Right ventricle myocardium inferior (tissue), 1 donor: ENCODE data around the gene PPP1R10. TPM values are rescaled to one million over a fixed set of nuclear protein-coding genes. Genes with fewer than 3 reads are reported as not detected.
A peak's percentile ranks its signal among the peaks of the same experiment; 100 is the strongest.

Source experiments
- ATAC-seq: fragments of 200-7000 bp; cut with Tn5 transposase; one replicate; pipeline ENCODE4 v1.9.1; 2020; ENCODE audit warnings: mild to moderate bottlenecking, moderate library complexity
- DNase-seq: peaks from one replicate; pipeline ENCODE4 v3.0.0; 2021; ENCODE audit errors: missing footprints
- intact Hi-C: fragments of 100-400 bp; cut with DNase I; formaldehyde crosslinking; loops from one replicate; pipeline ENCODE4 v1.11.0; 2022
- total RNA-seq: library from RNA; stranded (reverse); fragmentation: NEBNext Ultra II Directional; extraction: Animal tissue kit (Norgen Biotek cat#: 25700); gene quantifications from one replicate; pipeline ENCODE4 v1.2.1, GENCODE V29; 2021
- donor health status: DM: no; HTN: yes; CAD: no; lungs with severe emphysema.

The PPP1R10 gene
- total RNA-seq, 1 donor from 2014 or later = 33.5 TPM

- intact Hi-C loops = no loop called here
- DNase-seq (peak; percentile 96), ATAC-seq (peak; percentile 95)
Measured at GRCh38 chr6:30626484-30627366, 9.7 kb upstream of the PPP1R10 start, which contains the start of gene ATAT1. ATAT1 (plus strand) TSS chr6:30626874.

GRCh38 chr6:30625511-30625910 is 8.5 kb upstream of the PPP1R10 start:
- ATAC-seq = no peak
- intact Hi-C loops = no loop called here

GRCh38 chr6:30619561-30619960 is 2.5 kb upstream of the PPP1R10 start:
- DNase-seq (no peak), ATAC-seq (no peak)
- intact Hi-C loops = loop anchor here (5.0 kb wide), 1 partner anchor 53 kb away; the partner anchor contains the start of gene DHX16

More at GRCh38 chr6:30625511-30625910, 8.5 kb upstream of the PPP1R10 start:
- no peak for DNase-seq

DNA sequence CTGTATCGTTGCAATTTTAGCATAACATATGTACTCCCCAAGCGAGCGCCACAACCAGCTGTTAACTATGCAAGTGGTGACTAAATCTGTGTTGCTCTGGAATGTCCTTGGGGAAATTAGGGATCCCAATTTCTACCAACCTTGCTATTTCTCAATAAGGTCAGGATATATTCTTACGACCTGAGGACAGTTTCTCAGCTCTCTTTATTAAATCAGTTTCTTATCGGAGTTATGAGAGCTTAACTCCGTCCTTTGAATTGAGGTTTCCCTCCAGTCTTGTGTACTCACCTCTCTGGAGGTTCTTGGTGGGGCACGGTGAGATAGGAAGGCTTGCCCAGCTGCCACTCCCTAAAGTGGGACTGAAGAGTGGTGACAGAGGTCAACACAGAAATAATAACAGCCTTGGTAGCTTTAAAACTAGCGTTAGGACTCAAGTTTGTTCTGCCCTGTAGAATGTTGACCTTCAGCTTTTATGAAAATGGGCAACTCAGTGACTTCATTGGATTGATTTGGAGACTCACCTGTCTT is 1.3 kb upstream of the PPP1R10 start:
- no peak for DNase-seq
- no peak for ATAC-seq
- intact Hi-C loops = loop anchor here (5.0 kb wide), 1 partner anchor 54 kb away; the partner anchor contains the start of gene DHX16

DNA sequence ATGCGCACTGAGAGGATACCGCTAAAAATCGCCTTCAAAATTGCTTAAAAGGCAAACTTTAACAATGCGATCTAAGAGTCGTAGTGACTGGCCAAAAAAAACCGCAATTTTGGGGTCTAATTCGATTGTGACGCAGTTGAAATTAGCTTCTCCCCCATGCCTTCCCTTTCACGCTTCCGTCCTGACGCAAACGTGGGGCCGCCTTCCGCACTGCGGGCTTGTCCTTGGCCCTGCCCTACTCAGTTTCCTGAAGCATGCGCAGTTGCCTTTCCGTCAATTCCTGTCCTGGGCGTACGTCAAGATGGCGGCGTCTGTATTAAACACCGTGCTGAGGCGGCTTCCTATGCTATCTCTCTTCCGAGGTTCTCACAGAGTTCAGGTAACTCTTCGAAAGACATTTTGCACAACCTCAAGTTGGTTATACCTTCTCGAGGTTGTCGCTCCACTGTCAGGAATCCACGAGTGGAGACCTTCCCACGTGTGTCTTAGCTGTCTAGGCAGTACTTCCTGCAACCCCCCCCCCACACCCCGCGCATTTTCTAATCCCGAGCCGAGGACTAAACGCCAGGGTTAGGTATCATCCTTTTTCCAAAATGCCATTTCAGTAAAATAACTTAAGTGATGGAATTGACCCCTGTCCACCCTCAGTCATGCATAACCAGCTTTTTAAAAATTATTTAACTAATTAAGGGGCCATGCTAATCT is 674 bp upstream of the PPP1R10 start, which contains the start of gene MRPS18B:
Gene MRPS18B, plus strand, starts transcription at position 276 of the 705 bp plus-strand sequence. Its CDS starts 26 bp downstream, at position 302.
- ATAC-seq (peak; percentile 90), DNase-seq (peak; percentile 99)
- intact Hi-C loops = loop anchor here (2.0 to 5.0 kb wide), 2 partner anchors 55 to 61 kb away; partner anchors contain the start of genes DHX16, GNL1 and PRR3

DNA sequence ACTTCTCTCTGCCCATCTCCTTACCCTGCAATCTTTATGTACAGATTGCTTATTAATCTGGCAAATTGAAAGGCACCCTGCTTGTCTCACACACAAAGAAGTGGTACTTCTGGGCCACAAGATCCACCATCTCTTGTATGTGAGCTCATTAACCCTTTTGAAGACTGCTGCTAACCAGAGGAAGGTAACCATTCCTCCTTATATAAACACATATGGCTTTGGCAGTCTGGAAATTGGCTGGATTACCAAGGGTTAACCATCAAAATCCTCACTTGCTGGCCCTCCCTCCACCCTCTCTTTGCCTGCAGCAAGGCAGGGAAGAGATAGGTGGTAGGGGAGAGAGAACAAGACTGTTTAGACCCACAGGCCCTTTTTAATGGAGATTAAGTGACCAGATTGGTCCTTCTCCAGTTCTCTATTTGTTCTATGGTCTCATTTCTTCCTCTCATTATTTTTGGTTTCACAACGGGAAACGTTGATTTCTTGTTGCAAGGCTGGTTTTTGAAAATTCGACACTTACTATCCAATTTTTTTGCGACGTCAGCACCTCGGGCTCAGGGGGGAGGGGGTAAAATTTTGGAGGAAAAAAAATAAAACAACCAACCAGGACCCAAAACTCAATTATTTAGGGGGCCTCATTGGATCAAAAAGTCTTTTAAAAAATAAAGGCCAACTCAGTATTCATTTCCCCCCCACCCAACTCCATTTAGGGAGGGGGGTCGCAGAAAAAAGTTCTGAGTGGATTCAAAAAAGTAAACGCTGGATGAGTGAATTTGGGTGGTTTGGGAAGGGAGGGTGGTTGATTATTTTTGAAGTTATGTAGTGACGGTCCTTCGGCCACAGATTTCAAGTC is 859 bp downstream of the PPP1R10 start:
- intact Hi-C loops = loop anchor here (1.0 to 5.0 kb wide), 3 partner anchors 56 to 103 kb away; partner anchors contain the start of genes DHX16, GNL1 and PRR3

GRCh38 chr6:30615219-30615957 is 1.7 kb downstream of the PPP1R10 start:
- intact Hi-C loops = loop anchor here (5.0 kb wide), 1 partner anchor 57 kb away; the partner anchor contains the start of gene DHX16
- DNase-seq (no peak), ATAC-seq (peak; percentile 11)

More for the DNA sequence above, 859 bp downstream of the PPP1R10 start:
- DNase-seq (no peak), ATAC-seq (no peak)

DNA sequence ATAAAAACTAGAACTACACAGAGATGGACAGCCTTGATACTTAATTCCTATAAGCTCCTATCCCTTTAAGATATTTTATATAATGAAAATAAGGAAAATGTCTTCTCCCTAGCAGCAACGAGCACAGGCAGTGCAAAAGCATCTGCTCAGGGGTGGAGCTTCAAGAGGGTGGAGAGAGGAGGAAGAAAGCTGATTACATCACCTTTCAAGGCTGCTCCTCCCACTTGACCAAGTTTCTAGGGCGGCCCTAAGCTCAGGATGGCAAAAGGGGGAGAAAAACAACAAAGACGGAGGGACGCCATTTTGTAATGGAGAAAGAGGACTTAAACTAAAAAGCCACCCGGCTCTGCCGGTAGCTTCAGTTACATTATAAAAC is 2.2 kb downstream of the PPP1R10 start:
- DNase-seq (peak; percentile 84), ATAC-seq (peak; percentile 84)
- intact Hi-C loops = loop anchor here (5.0 kb wide), 3 partner anchors 43 to 128 kb away; partner anchors contain the start of genes ABCF1, DHX16 and HLA-E

GRCh38 chr6:30614044-30614842 is 2.8 kb downstream of the PPP1R10 start:
- intact Hi-C loops = loop anchor here (5.0 kb wide), 2 partner anchors 42 to 127 kb away; partner anchors contain the start of genes ABCF1 and HLA-E
- ATAC-seq (no peak), DNase-seq (no peak)

DNA sequence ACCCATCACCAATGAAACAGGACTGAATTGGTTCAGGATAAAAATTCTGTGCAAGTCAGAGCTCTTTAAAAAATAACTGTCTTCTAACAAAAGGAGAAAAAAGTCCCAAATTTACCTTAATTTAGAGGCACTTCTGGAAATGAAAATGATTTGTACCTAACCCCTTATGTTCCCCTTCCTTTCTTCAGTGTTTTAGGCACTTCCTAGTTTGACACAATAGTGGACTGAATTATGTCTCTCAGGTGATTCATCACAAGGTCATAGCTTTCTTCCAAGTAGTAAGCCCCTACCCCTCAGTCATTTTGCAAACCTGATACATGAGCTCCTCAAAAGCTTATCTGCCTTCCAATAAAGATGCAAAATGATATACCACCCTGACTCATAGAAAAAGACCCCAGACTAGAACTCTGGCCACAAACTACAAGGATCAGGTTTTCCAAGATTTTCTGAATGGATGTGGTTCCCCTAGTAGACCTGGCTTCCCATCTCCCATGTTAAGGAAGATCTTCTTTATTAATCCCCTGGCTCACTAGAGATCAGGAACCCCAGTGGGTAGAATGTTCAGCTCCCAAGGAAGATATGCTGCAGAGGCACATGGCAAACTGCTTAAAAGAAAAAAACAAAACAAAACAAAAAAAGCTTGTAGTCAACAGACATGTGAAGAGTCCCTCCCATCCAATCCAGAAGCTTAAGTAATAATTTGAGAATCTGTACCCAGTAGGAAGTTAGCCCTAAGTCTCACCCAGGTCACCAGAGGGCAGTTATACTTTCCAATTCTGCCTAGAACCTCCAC is 3.6 kb downstream of the PPP1R10 start:
- ATAC-seq (no peak), DNase-seq (no peak)
- intact Hi-C loops = loop anchor here (5.0 kb wide), 2 partner anchors 41 to 126 kb away; partner anchors contain the start of genes ABCF1 and HLA-E

GRCh38 chr6:30612687-30613248 is 4.3 kb downstream of the PPP1R10 start:
- intact Hi-C loops = loop anchor here (5.0 kb wide), 2 partner anchors 40 to 125 kb away; partner anchors contain the start of genes ABCF1 and HLA-E
- no peak for ATAC-seq

DNA sequence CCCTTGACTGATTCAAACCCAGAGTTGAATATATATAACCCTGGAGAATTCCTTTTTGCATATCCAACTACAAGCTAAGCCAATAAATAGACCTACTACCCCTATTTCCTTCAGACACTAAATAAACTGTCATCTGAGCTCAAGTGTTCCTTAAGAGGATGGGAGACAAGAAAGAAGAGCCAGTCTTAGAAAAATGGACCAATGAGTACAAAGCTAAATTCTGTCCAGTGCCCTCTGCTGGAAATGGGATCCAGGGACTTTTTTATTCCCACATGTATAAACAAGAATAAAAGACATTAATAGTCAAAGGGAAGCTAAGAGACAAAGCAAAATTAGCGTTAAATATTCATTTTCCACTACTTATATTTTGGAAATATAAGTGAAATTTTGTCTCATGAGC is 4.8 kb downstream of the PPP1R10 start:
- intact Hi-C loops = loop anchor here (5.0 kb wide), 2 partner anchors 40 to 125 kb away; partner anchors contain the start of genes ABCF1 and HLA-E
- DNase-seq = no peak
- ATAC-seq = no peak

More at GRCh38 chr6:30612687-30613248, 4.3 kb downstream of the PPP1R10 start:
- DNase-seq = no peak

GRCh38 chr6:30611856-30612194 is 5.2 kb downstream of the PPP1R10 start:
- ATAC-seq = no peak
- intact Hi-C loops = loop anchor here (5.0 kb wide), 2 partner anchors 40 to 125 kb away; partner anchors contain the start of genes ABCF1 and HLA-E

GRCh38 chr6:30611150-30611855 is 5.7 kb downstream of the PPP1R10 start:
- no peak for DNase-seq
- ATAC-seq = no peak
- intact Hi-C loops = loop anchor here (5.0 kb wide), 2 partner anchors 39 to 124 kb away; partner anchors contain the start of genes ABCF1 and HLA-E

More at GRCh38 chr6:30611856-30612194, 5.2 kb downstream of the PPP1R10 start:
- no peak for DNase-seq
